Right atrium auricular region (tissue), 2 donors: ENCODE results near the gene WWP2. TPM values are rescaled to one million over a fixed set of nuclear protein-coding genes. Genes with fewer than 3 reads are reported as not detected.
A peak's percentile ranks its signal among the peaks of the same experiment; 100 is the strongest.

ENCODE experiments used
- DNase-seq: peaks from one replicate; pipeline ENCODE4 v3.0.0-alpha.2; 2019; ENCODE audit warnings: low spot score
- H3K27ac ChIP-seq, 2 donors: fragments of 200-600 bp; sonication (generic); 1 replicate in 1 of 2; 2 replicates in 1 of 2; pipeline ENCODE4 v1.5.1; 2016 to 2019
- H3K27me3 ChIP-seq, 2 donors: fragments of 200-600 bp; sonication (generic); one replicate each; pipeline versions ENCODE4 v1.5.1 to v1.6.0; 2017 to 2019
- H3K36me3 ChIP-seq: fragments of 200-600 bp; sonication (generic); one replicate; pipeline ENCODE4 v1.5.1; 2016
- H3K4me1 ChIP-seq, 2 donors: fragments of 200-600 bp; sonication (generic); one replicate each; pipeline versions ENCODE4 v1.5.1 to v1.6.0; 2017 to 2019
- H3K4me3 ChIP-seq, 2 donors: fragments of 200-600 bp; sonication (generic); 1 replicate in 1 of 2; 2 replicates in 1 of 2; pipeline ENCODE4 v1.5.1; 2017 to 2019; ENCODE audit warnings: mild to moderate bottlenecking in 1 of 2, moderate library complexity in 1 of 2
- H3K9me3 ChIP-seq, 2 donors: fragments of 200-600 bp; sonication (generic); one replicate each; pipeline ENCODE4 v1.5.1; 2019
- CTCF ChIP-seq, 2 donors: fragments of 200-600 bp; sonication (generic); IDR thresholded peaks; one replicate each; pipeline ENCODE4 v1.5.1; 2019; ENCODE audit warnings: antibody characterized with exemption in 2 of 2
- total RNA-seq, 2 donors: library from RNA; depleted of rRNA; stranded (reverse); fragments of >200 nt; gene quantifications; one replicate each; pipeline ENCODE4 v1.1.0, GENCODE V29; 2016

Gene WWP2
- total RNA-seq, 2 donors from 2014 or later, result 16.1 to 21.2 TPM

- no peak for DNase-seq
- Histone ChIP-seq H3K27ac (peak overlapping the region; percentile 24 to 59), H3K4me3 (no peak overlapping the region), H3K9me3 (no peaks in the 10 kb centered on the region), H3K27me3 (no peaks in the 10 kb centered on the region), H3K36me3 (no peaks in the 10 kb centered on the region), H3K4me1 (peaks cover 0 to 45% of the 10 kb centered on the region in 2 donors)
- TF ChIP-seq CTCF (IDR thresholded peaks at IDR 0.05), result no peak
Measured at GRCh38 chr16:69833357-69834282, 71.5 kb downstream of the WWP2 start.

GRCh38 chr16:69834807-69835466 lies 72.8 kb downstream of the WWP2 start:
- peak overlapping the region; percentile 31 to 49 for H3K27ac ChIP-seq
- H3K27me3 ChIP-seq, result no peaks in the 10 kb centered on the region
- no peak for TF ChIP-seq CTCF (IDR thresholded peaks at IDR 0.05)
- no peaks in the 10 kb centered on the region for H3K9me3 ChIP-seq
- peaks cover 0 to 58% of the 10 kb centered on the region in 2 donors for H3K4me1 ChIP-seq
- H3K4me3 ChIP-seq, result no peak overlapping the region
- no peaks in the 10 kb centered on the region for H3K36me3 ChIP-seq
- no peak for DNase-seq

GRCh38 chr16:69836257-69836656 lies 74.1 kb downstream of the WWP2 start:
- no peaks in the 10 kb centered on the region for H3K27me3 ChIP-seq
- peaks cover 0 to 59% of the 10 kb centered on the region in 2 donors for H3K4me1 ChIP-seq
- no peaks in the 10 kb centered on the region for H3K36me3 ChIP-seq
- H3K4me3 ChIP-seq, result no peak overlapping the region
- no peak for DNase-seq
- H3K27ac ChIP-seq, result peak overlapping the region; percentile 1 to 2
- H3K9me3 ChIP-seq, result no peaks in the 10 kb centered on the region
- no peak for TF ChIP-seq CTCF (IDR thresholded peaks at IDR 0.05)

GRCh38 chr16:69837380-69837779 lies 75.2 kb downstream of the WWP2 start:
- Histone ChIP-seq H3K27ac (peak overlapping the region in 1 of 2 donors; percentile 82), H3K4me3 (no peak overlapping the region), H3K27me3 (no peaks in the 10 kb centered on the region), H3K4me1 (peaks cover 0 to 58% of the 10 kb centered on the region in 2 donors), H3K9me3 (no peaks in the 10 kb centered on the region), H3K36me3 (peaks cover 1% of the 10 kb centered on the region)
- DNase-seq, result no peak
- no peak for TF ChIP-seq CTCF (IDR thresholded peaks at IDR 0.05)

- peaks cover 0 to 48% of the 10 kb centered on the region in 2 donors for H3K4me1 ChIP-seq
- TF ChIP-seq CTCF (IDR thresholded peaks at IDR 0.05), result no peak
- no peaks in the 10 kb centered on the region for H3K27me3 ChIP-seq
- H3K36me3 ChIP-seq, result peaks cover 5% of the 10 kb centered on the region
- no peaks in the 10 kb centered on the region for H3K9me3 ChIP-seq
- no peak for DNase-seq
- peak overlapping the region; percentile 68 to 82 for H3K27ac ChIP-seq
- H3K4me3 ChIP-seq, result no peak overlapping the region
Measured at GRCh38 chr16:69838489-69838888, 76.4 kb downstream of the WWP2 start.
